HEK293 (cell line): ENCODE data around the gene SMIM12.

Experiments
- KLF7 ChIP-seq: fragments of 450-650 bp; formaldehyde crosslinking; IDR thresholded peaks from 2 replicates; pipeline ENCODE4 v1.5.1; 2016; ENCODE audit warnings: missing biosample characterization, missing genetic modification characterization, borderline replicate concordance
- YY1 ChIP-seq: fragments of 450-650 bp; formaldehyde crosslinking; IDR thresholded peaks from 2 replicates; pipeline ENCODE4 v1.5.1; 2018; ENCODE audit warnings: missing biosample characterization, missing genetic modification characterization
- ZNF138 ChIP-seq: fragments of 450-650 bp; formaldehyde crosslinking; IDR thresholded peaks from 2 replicates; pipeline ENCODE4 v1.5.1; 2016; ENCODE audit warnings: missing biosample characterization, missing genetic modification characterization, borderline replicate concordance
- ZNF529 ChIP-seq: fragments of 450-650 bp; formaldehyde crosslinking; IDR thresholded peaks from 2 replicates; pipeline ENCODE4 v1.5.1; 2017; ENCODE audit warnings: missing genetic modification characterization, missing biosample characterization; ENCODE audit not compliant: insufficient replicate concordance
- TF ChIP-seq, protein P1 (sequence below): fragments of 450-650 bp; formaldehyde crosslinking; IDR thresholded peaks from 2 replicates; pipeline ENCODE4 v1.5.1; 2016; ENCODE audit warnings: missing biosample characterization, missing genetic modification characterization
- TF ChIP-seq, protein P2 (sequence below): fragments of 450-650 bp; formaldehyde crosslinking; IDR thresholded peaks from 2 replicates; pipeline ENCODE4 v1.5.1; 2016; ENCODE audit warnings: missing biosample characterization, missing genetic modification characterization

DNA sequence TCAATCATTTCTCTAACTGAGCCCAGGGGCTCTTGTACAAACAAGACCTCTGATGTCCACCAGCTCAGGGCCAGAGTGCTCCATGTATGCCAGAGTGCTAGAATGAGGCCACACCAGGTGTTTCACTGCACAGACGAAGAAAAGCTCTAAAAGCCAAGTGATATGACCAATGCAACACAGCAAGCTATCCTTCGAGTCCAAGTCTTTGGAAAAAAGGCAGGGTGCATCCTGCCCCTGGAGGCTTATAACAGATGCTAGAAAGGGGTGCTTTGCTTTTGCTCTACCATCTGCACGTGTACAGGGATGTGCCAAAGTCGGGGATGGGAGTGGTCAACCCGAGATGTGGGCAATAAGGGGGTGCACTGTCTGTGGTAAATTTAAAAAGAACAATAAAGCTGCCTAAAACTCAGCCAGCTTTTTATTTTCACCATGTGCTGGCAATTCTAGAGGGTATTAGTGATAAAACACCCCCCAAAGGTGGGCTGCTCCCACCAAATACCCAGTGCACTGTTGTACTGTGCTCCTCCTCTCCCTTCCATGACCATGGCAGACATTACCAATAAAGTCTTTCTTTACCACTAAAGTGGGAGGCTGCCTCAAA is 32.1 kb downstream of the SMIM12 start:
- no peak for TF ChIP-seq ZNF529 (tag by site-specific recombination)
- TF ChIP-seq, protein P1, sequence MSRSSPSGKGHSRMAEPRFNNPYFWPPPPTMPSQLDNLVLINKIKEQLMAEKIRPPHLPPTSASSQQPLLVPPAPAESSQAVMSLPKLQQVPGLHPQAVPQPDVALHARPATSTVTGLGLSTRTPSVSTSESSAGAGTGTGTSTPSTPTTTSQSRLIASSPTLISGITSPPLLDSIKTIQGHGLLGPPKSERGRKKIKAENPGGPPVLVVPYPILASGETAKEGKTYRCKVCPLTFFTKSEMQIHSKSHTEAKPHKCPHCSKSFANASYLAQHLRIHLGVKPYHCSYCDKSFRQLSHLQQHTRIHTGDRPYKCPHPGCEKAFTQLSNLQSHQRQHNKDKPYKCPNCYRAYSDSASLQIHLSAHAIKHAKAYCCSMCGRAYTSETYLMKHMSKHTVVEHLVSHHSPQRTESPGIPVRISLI (tag by site-specific recombination) = no peak
- TF ChIP-seq KLF7 = no peak
- TF ChIP-seq, protein P2, sequence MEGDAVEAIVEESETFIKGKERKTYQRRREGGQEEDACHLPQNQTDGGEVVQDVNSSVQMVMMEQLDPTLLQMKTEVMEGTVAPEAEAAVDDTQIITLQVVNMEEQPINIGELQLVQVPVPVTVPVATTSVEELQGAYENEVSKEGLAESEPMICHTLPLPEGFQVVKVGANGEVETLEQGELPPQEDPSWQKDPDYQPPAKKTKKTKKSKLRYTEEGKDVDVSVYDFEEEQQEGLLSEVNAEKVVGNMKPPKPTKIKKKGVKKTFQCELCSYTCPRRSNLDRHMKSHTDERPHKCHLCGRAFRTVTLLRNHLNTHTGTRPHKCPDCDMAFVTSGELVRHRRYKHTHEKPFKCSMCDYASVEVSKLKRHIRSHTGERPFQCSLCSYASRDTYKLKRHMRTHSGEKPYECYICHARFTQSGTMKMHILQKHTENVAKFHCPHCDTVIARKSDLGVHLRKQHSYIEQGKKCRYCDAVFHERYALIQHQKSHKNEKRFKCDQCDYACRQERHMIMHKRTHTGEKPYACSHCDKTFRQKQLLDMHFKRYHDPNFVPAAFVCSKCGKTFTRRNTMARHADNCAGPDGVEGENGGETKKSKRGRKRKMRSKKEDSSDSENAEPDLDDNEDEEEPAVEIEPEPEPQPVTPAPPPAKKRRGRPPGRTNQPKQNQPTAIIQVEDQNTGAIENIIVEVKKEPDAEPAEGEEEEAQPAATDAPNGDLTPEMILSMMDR (tag by site-specific recombination) = no peak
- TF ChIP-seq YY1 (tag by site-specific recombination) = no peak
- TF ChIP-seq ZNF138 (tag by site-specific recombination) = no peak
